Kidney (tissue), 14 donors: ENCODE results near the gene GPR27. TPM values are rescaled to one million over a fixed set of nuclear protein-coding genes. Genes with fewer than 3 reads are reported as not detected.

Experiments used
- DNase-seq, 5 donors: peaks; one replicate each; pipeline ENCODE4 v3.0.0-alpha.2; 2013 to 2020
- FAIRE-seq: peaks from 2 replicates; lab custom pipeline; 2012; peaks lifted over from hg19 to GRCh38; lab: Jason Lieb, UNC
- H3K27ac ChIP-seq, 2 donors: one replicate each; pipeline ENCODE4 v1.7.0; 2013; ENCODE audit warnings: low read depth in 2 of 2, low read length in 2 of 2, inconsistent platforms in 1 of 2
- H3K27me3 ChIP-seq: one replicate; pipeline ENCODE4 v1.7.1; 2013; ENCODE audit warnings: low read length, inconsistent platforms; ENCODE audit not compliant: control insufficient read depth, insufficient read depth
- H3K36me3 ChIP-seq, 3 donors: one replicate each; pipeline versions ENCODE4 v1.7.0 to v1.7.1; 2013; ENCODE audit warnings: low read length in 3 of 3, control low read depth in 1 of 3, inconsistent platforms in 1 of 3; ENCODE audit not compliant: insufficient read depth in 3 of 3, control insufficient read depth in 2 of 3
- H3K4me1 ChIP-seq, 3 donors: one replicate each; pipeline versions ENCODE4 v1.7.0 to v1.7.1; 2013; ENCODE audit warnings: low read length in 3 of 3, inconsistent platforms in 1 of 3, low read depth in 1 of 3; ENCODE audit not compliant: control insufficient read depth in 2 of 3, insufficient read depth in 2 of 3
- H3K4me3 ChIP-seq, 3 donors: one replicate each; pipeline versions ENCODE4 v1.7.0 to v1.8.1; 2013; ENCODE audit warnings: low read length in 3 of 3, control low read depth in 1 of 3, inconsistent platforms in 1 of 3
- H3K9ac ChIP-seq, 3 donors: one replicate each; pipeline versions ENCODE4 v1.7.0 to v1.7.1; 2013; ENCODE audit warnings: low read length in 3 of 3, control low read depth in 1 of 3, inconsistent platforms in 1 of 3
- H3K9me3 ChIP-seq, 3 donors: one replicate each; pipeline versions ENCODE4 v1.7.0 to v1.7.1; 2013; ENCODE audit warnings: low read length in 3 of 3, control low read depth in 1 of 3, inconsistent platforms in 1 of 3; ENCODE audit not compliant: control insufficient read depth in 2 of 3, insufficient read depth in 1 of 3
- intact Hi-C: fragments of 100-400 bp; cut with DNase I; formaldehyde crosslinking; loops from one replicate; pipeline ENCODE4 v1.11.1; 2022
- polyA plus RNA-seq: library from polyadenylated mRNA; stranded (reverse); fragments of 350-450 nt; fragmentation: Illumina TruSeq; extraction: RNeasy Lipid Tissue Mini Kit (QIAGEN cat#74804); gene quantifications from one replicate; pipeline ENCODE4 v1.2.3, GENCODE V29; 2014; ENCODE audit warnings: low read depth, low replicate concordance; ENCODE audit not compliant: insufficient read depth
- total RNA-seq: library from RNA; stranded (reverse); fragmentation: NEBNext Ultra II Directional; extraction: Animal tissue kit (Norgen Biotek cat#: 25700); gene quantifications from one replicate; pipeline ENCODE4 v1.2.1, GENCODE V29; 2021
- TF ChIP-seq, protein P1 (sequence below): IDR thresholded peaks from 3 replicates; pipeline ENCODE4 v1.5.1; 2012; ENCODE audit warnings: mild to moderate bottlenecking, moderate library complexity, borderline replicate concordance; ENCODE audit not compliant: insufficient read depth; ENCODE audit errors: extremely low read depth
- donor health status: control.
- donor health status: control.
- donor health status: control.
- donor health status: control.
- donor health status: control.
- donor health status: DM: yes; HTN: yes; CAD: no.
- donor health status: Normal renal cell carcinoma (clear cell type).

GPR27 gene
- total and polyA plus RNA-seq, 2 donors from 2014 or later, result 5.5 to 17.9 TPM

DNA sequence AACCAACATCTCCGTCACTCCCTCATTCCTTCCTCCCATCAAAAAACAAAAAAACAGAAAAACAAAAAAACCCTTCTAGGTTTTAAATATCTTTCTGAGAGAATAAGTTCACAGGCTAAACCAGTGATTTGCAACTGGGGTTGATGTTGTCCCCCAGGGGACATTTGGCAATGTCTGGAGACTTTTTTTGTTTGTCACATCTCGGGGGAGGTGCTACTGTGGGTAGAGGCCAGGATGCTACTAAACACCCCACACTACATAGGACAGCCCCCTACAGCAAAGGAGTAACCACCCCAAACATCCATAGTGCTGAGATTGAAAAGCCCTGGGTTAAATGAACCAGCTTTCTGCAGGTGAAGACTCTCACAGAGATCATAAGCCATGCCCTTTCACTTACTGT, 48.3 kb downstream of the GPR27 start:
- H3K9me3 ChIP-seq, result no peaks in the 10 kb centered on the region
- no peak overlapping the region for H3K4me3 ChIP-seq
- no peak overlapping the region for H3K9ac ChIP-seq
- intact Hi-C loops, result no loop called here
- FAIRE-seq (no peak), DNase-seq (no peak)
- H3K4me1 ChIP-seq, result no peaks in the 10 kb centered on the region
- no peaks in the 10 kb centered on the region for H3K36me3 ChIP-seq
- TF ChIP-seq, protein P1, sequence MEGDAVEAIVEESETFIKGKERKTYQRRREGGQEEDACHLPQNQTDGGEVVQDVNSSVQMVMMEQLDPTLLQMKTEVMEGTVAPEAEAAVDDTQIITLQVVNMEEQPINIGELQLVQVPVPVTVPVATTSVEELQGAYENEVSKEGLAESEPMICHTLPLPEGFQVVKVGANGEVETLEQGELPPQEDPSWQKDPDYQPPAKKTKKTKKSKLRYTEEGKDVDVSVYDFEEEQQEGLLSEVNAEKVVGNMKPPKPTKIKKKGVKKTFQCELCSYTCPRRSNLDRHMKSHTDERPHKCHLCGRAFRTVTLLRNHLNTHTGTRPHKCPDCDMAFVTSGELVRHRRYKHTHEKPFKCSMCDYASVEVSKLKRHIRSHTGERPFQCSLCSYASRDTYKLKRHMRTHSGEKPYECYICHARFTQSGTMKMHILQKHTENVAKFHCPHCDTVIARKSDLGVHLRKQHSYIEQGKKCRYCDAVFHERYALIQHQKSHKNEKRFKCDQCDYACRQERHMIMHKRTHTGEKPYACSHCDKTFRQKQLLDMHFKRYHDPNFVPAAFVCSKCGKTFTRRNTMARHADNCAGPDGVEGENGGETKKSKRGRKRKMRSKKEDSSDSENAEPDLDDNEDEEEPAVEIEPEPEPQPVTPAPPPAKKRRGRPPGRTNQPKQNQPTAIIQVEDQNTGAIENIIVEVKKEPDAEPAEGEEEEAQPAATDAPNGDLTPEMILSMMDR, result no peak
- no peak overlapping the region for H3K27ac ChIP-seq
- H3K27me3 ChIP-seq, result no peaks in the 10 kb centered on the region

DNA sequence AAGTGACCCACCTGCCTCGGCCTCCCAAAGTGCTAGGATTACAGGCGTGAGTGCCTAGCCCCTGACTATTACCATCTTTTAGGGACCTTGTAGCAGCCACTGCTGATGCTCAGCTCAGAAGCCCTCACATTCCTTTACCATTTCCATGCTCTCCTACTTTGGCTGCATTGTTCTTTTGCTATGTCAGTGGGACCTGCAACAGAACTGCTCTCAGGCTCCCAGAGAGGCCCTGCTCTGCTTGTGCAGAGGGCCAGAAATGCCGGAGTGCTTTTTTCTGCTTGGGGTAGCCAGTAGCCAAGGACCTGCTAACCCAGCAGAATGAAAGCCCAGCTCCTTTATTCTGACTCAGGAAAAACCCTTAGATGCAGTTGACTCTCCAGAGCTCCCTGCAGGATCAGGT, 49.6 kb downstream of the GPR27 start:
- FAIRE-seq, result no peak

GRCh38 chr3:71805199-71805598, 51.5 kb downstream of the GPR27 start:
- no peaks in the 10 kb centered on the region for H3K36me3 ChIP-seq
- no peaks in the 10 kb centered on the region for H3K4me1 ChIP-seq
- TF ChIP-seq, protein P1, result no peak
- no peaks in the 10 kb centered on the region for H3K9me3 ChIP-seq
- intact Hi-C loops, result no loop called here
- no peak overlapping the region for H3K4me3 ChIP-seq
- no peak overlapping the region for H3K27ac ChIP-seq
- DNase-seq, result no peak
- H3K27me3 ChIP-seq, result no peaks in the 10 kb centered on the region
- H3K9ac ChIP-seq, result no peak overlapping the region
- FAIRE-seq, result no peak

More for the DNA sequence above, 49.6 kb downstream of the GPR27 start:
- H3K4me3 ChIP-seq, result no peak overlapping the region
- no peaks in the 10 kb centered on the region for H3K4me1 ChIP-seq
- no peaks in the 10 kb centered on the region for H3K36me3 ChIP-seq
- H3K9ac ChIP-seq, result no peak overlapping the region
- no peaks in the 10 kb centered on the region for H3K27me3 ChIP-seq
- TF ChIP-seq, protein P1, result no peak
- H3K9me3 ChIP-seq, result no peaks in the 10 kb centered on the region
- intact Hi-C loops, result no loop called here
- H3K27ac ChIP-seq, result no peak overlapping the region
- no peak for DNase-seq

GRCh38 chr3:71805691-71806090, 52.0 kb downstream of the GPR27 start:
- H3K9ac ChIP-seq, result no peak overlapping the region
- DNase-seq (no peak), FAIRE-seq (no peak)
- H3K4me1 ChIP-seq, result no peaks in the 10 kb centered on the region
- TF ChIP-seq, protein P1, result no peak
- no peak overlapping the region for H3K27ac ChIP-seq
- intact Hi-C loops, result no loop called here
- H3K36me3 ChIP-seq, result no peaks in the 10 kb centered on the region
- no peak overlapping the region for H3K4me3 ChIP-seq
- no peaks in the 10 kb centered on the region for H3K27me3 ChIP-seq
- H3K9me3 ChIP-seq, result no peaks in the 10 kb centered on the region
